Measurements from ENCODE around the gene CPB2.
A peak's percentile ranks its signal among the peaks of the same experiment; 100 is the strongest.

Gene CPB2

DNA sequence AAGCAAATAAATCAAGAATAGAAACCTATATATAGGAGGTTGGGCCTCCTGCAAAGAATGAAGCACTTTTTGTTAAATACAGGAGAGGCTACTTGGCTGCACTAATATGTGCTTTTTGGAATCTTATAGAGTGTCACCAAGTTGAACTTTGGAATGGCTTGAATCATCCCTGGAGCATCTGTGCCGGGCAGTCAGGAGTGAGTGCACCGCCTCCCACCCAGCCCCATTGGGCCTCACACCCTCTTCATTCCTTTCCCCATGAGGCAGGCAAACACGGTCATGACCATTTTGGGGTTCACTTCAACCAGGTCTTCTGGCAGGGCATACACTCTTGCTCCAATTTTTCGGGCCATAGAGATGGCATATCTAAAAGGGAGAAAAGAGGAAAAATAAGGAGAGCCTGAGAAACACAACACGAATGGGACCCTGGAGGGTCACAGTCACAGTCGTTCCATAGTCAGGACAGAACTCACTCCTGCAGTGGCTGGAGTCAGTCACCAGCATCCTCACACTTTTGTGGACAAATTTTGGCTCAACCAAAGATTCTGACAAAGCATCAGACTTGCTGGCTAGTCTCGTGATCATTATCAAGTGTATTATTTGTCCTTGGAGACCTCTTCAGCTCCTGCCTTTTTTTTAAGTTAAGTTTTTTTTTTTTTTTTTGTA, 22.7 kb upstream of the CPB2 start:
- Histone ChIP-seq H3K36me3 (ENCODE audit: control insufficient read depth, low read length) (peaks cover 69% of the 10 kb centered on the region), H3K27me3 (ENCODE audit: control insufficient read depth, low read length) (no peaks in the 10 kb centered on the region), H3K4me3 (ENCODE audit: low read length) (no peak overlapping the region), H3F3A (ENCODE audit: control insufficient read depth, insufficient read depth) (peaks cover 38% of the 10 kb centered on the region), H3K4me2 (ENCODE audit: low read length) (no peak overlapping the region), H3K4me1 (ENCODE audit: control insufficient read depth, low read length) (peaks cover 14% of the 10 kb centered on the region), H3K79me2 (ENCODE audit: control insufficient read depth, low read length) (no peaks in the 10 kb centered on the region), H3K9me3 (ENCODE audit: control insufficient read depth, insufficient read depth, low read length) (no peaks in the 10 kb centered on the region), H3K9me2 (replicated peaks; ENCODE audit: control insufficient read depth, low read length) (no peaks in the 10 kb centered on the region), H3K27ac (ENCODE audit: low read depth, low read length) (no peak overlapping the region), H4K20me1 (ENCODE audit: control insufficient read depth, insufficient read depth, low read depth, low read length) (peaks cover 8% of the 10 kb centered on the region)
- TF ChIP-seq, protein P1, sequence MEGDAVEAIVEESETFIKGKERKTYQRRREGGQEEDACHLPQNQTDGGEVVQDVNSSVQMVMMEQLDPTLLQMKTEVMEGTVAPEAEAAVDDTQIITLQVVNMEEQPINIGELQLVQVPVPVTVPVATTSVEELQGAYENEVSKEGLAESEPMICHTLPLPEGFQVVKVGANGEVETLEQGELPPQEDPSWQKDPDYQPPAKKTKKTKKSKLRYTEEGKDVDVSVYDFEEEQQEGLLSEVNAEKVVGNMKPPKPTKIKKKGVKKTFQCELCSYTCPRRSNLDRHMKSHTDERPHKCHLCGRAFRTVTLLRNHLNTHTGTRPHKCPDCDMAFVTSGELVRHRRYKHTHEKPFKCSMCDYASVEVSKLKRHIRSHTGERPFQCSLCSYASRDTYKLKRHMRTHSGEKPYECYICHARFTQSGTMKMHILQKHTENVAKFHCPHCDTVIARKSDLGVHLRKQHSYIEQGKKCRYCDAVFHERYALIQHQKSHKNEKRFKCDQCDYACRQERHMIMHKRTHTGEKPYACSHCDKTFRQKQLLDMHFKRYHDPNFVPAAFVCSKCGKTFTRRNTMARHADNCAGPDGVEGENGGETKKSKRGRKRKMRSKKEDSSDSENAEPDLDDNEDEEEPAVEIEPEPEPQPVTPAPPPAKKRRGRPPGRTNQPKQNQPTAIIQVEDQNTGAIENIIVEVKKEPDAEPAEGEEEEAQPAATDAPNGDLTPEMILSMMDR (IDR thresholded peaks at IDR 0.05; ENCODE audit: low read depth, low read length, poor library complexity, severe bottlenecking), result no peak
- TF ChIP-seq EZH2phosphoT487 (IDR thresholded peaks at IDR 0.05; ENCODE audit: borderline replicate concordance, low read length), result no peak

DNA sequence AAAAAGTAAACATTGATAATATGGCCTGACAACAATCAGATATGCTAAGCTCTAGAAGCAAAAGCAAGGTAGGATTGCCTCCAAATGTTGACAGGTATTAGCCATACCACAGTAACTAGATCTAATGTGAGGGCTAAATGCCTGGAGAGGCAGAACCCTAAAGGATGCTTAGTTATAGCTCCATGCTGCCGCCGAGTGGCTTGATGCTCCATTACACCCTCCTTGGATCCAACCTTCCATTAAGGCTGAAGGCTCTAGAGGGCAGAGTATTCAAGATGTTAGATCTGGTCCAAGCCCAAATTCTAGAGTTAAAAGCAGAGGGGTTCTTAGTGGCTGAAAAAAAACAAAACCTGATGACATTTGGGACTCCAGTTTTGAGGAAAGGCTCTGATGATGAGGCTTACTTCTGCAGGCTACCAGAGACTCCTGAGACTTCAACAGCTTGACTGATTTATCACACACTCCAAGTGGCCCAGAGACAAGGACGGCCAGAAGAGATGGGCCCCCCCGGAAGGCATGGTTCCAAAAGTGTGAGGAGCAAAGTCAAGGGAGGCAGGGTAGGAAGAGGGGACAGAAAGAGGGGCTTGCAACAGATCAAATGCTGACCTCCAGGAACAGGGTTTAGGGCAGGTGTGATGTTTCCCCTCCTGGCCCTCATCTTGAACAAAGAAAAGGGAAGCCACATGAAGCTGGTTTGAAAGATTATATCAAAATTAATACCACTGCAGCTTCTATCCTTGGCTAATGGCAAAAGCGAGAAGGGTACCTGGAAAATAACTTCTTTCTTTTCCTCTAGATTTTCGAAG, 21.9 kb upstream of the CPB2 start:
- no peak for TF ChIP-seq EZH2phosphoT487 (IDR thresholded peaks at IDR 0.05; ENCODE audit: borderline replicate concordance, low read length)
- TF ChIP-seq, protein P1 (IDR thresholded peaks at IDR 0.05; ENCODE audit: low read depth, low read length, poor library complexity, severe bottlenecking), result peak; percentile 85
- H3K36me3 ChIP-seq (ENCODE audit: control insufficient read depth, low read length), result peaks cover 62% of the 10 kb centered on the region
- no peaks in the 10 kb centered on the region for H3K79me2 ChIP-seq (ENCODE audit: control insufficient read depth, low read length)
- H3K9me2 ChIP-seq (replicated peaks; ENCODE audit: control insufficient read depth, low read length), result no peaks in the 10 kb centered on the region
- peaks cover 14% of the 10 kb centered on the region for H3K4me1 ChIP-seq (ENCODE audit: control insufficient read depth, low read length)
- no peak overlapping the region for H3K27ac ChIP-seq (ENCODE audit: low read depth, low read length)
- H3F3A ChIP-seq (ENCODE audit: control insufficient read depth, insufficient read depth), result peaks cover 38% of the 10 kb centered on the region
- no peak overlapping the region for H3K4me3 ChIP-seq (ENCODE audit: low read length)
- peaks cover 8% of the 10 kb centered on the region; the same call in 1 of the 2 replicates for H4K20me1 ChIP-seq (ENCODE audit: control insufficient read depth, insufficient read depth, low read depth, low read length)
- H3K27me3 ChIP-seq (ENCODE audit: control insufficient read depth, low read length), result no peaks in the 10 kb centered on the region
- no peak overlapping the region for H3K4me2 ChIP-seq (ENCODE audit: low read length)
- no peaks in the 10 kb centered on the region for H3K9me3 ChIP-seq (ENCODE audit: control insufficient read depth, insufficient read depth, low read length)

DNA sequence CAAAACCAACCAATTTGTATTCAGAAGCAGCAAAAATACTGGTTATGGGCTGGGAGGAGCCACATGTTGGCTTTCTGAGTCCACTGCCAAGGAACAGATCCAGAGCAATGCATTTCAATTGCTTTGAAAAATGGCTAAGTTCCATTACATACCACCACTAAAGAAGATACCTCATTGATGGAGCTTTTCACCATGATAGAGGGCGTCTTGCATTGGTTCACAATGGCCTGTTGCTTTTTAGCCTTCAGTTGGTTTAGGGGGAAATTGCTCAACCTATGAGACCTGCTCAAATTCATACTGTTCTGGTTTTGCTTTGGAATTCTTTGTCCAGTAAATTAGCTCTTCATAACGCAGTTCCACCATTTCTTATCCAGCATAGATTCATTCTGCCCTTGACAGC, 21.2 kb upstream of the CPB2 start:
- Histone ChIP-seq H3K9me3 (ENCODE audit: control insufficient read depth, insufficient read depth, low read length) (no peaks in the 10 kb centered on the region), H3K27me3 (ENCODE audit: control insufficient read depth, low read length) (no peaks in the 10 kb centered on the region), H3K4me3 (ENCODE audit: low read length) (no peak overlapping the region), H4K20me1 (ENCODE audit: control insufficient read depth, insufficient read depth, low read depth, low read length) (peaks cover 8% of the 10 kb centered on the region; the same call in 1 of the 2 replicates), H3K4me2 (ENCODE audit: low read length) (peak overlapping the region; percentile 11; the same call in 1 of the 2 replicates), H3K79me2 (ENCODE audit: control insufficient read depth, low read length) (no peaks in the 10 kb centered on the region), H3K36me3 (ENCODE audit: control insufficient read depth, low read length) (peaks cover 55% of the 10 kb centered on the region), H3K27ac (ENCODE audit: low read depth, low read length) (no peak overlapping the region), H3K9me2 (replicated peaks; ENCODE audit: control insufficient read depth, low read length) (no peaks in the 10 kb centered on the region), H3F3A (ENCODE audit: control insufficient read depth, insufficient read depth) (peaks cover 38% of the 10 kb centered on the region), H3K4me1 (ENCODE audit: control insufficient read depth, low read length) (peaks cover 14% of the 10 kb centered on the region)
- TF ChIP-seq, protein P1 (IDR thresholded peaks at IDR 0.05; ENCODE audit: low read depth, low read length, poor library complexity, severe bottlenecking), result no peak
- TF ChIP-seq EZH2phosphoT487 (IDR thresholded peaks at IDR 0.05; ENCODE audit: borderline replicate concordance, low read length), result no peak

All from DOHH2 (cell line).